Limb (tissue), 2 donors: ENCODE measurements around the gene GMPPA.

Experiments
- DNase-seq, 2 donors: peaks; one replicate each; pipeline ENCODE4 v3.0.0-alpha.2; 2016; ENCODE audit errors: extremely low spot score in 2 of 2

The GMPPA gene

GRCh38 chr2:219467736-219468075, 31.0 kb upstream of the GMPPA start:
- no peak for DNase-seq

GRCh38 chr2:219468410-219469185, 30.1 kb upstream of the GMPPA start:
- no peak for DNase-seq

GRCh38 chr2:219469186-219469724, 29.4 kb upstream of the GMPPA start:
- no peak for DNase-seq

GRCh38 chr2:219470429-219470828, 28.3 kb upstream of the GMPPA start:
- DNase-seq = no peak

GRCh38 chr2:219471476-219472371, 27.0 kb upstream of the GMPPA start:
- DNase-seq = no peak

- DNase-seq = no peak
These were observed 26.0 kb upstream of the GMPPA start for GRCh38 chr2:219472629-219473187.

- no peak for DNase-seq
These were observed 25.2 kb upstream of the GMPPA start for GRCh38 chr2:219473511-219473910.

- no peak for DNase-seq
These were observed 24.2 kb upstream of the GMPPA start for GRCh38 chr2:219474285-219475060.

GRCh38 chr2:219475278-219475677, 23.4 kb upstream of the GMPPA start:
- DNase-seq = no peak

GRCh38 chr2:219475697-219476651, 22.7 kb upstream of the GMPPA start:
- DNase-seq = peak; percentile 58 to 89

GRCh38 chr2:219476652-219477151, 22.0 kb upstream of the GMPPA start:
- peak in 1 of 2 donors; percentile 62 for DNase-seq

GRCh38 chr2:219477179-219477578, 21.5 kb upstream of the GMPPA start:
- no peak for DNase-seq

- no peak for DNase-seq
These were observed 20.9 kb upstream of the GMPPA start for GRCh38 chr2:219477815-219478214.

- DNase-seq = no peak
These were observed 19.8 kb upstream of the GMPPA start for GRCh38 chr2:219478916-219479315.

- DNase-seq = no peak
These were observed 18.7 kb upstream of the GMPPA start for GRCh38 chr2:219480004-219480403.

GRCh38 chr2:219482674-219483405, 15.9 kb upstream of the GMPPA start:
- no peak for DNase-seq

- no peak for DNase-seq
These were observed 15.0 kb upstream of the GMPPA start for GRCh38 chr2:219483451-219484342.
